HepG2 (cell line): ENCODE measurements around the gene SSBP1. TPM values are rescaled to one million over a fixed set of nuclear protein-coding genes. Genes with fewer than 3 reads are reported as not detected.

Experiments used
- ARNT ChIP-seq: fragments of 450-650 bp; IDR thresholded peaks from 2 replicates; pipeline ENCODE4 v1.6.1; 2017
- FOXA1 ChIP-seq, 2 experiments: fragments of 450-650 bp in 1 of 2; sonication (generic) in 1 of 2; formaldehyde crosslinking in 1 of 2; IDR thresholded peaks; 2 replicates each; pipeline versions ENCODE4 v1.4.0 to v1.6.1; 2016 to 2020; ENCODE audit warnings: missing genetic modification reagents in 1 of 2
- GZF1 ChIP-seq: sonication (generic); formaldehyde crosslinking; IDR thresholded peaks from 2 replicates; pipeline ENCODE4 v1.5.1; 2020; ENCODE audit warnings: mild to moderate bottlenecking, missing genetic modification reagents
- HDAC2 ChIP-seq: sonication (generic); formaldehyde crosslinking; IDR thresholded peaks from 2 replicates; pipeline ENCODE4 v1.4.0; 2020; ENCODE audit warnings: missing genetic modification reagents
- MAF1 ChIP-seq: sonication (generic); formaldehyde crosslinking; IDR thresholded peaks from 2 replicates; pipeline ENCODE4 v1.5.0; 2020; ENCODE audit warnings: missing genetic modification reagents, borderline replicate concordance
- MIXL1 ChIP-seq: IDR thresholded peaks from 2 replicates; pipeline ENCODE4 v1.6.1; 2016
- MTF1 ChIP-seq: sonication (generic); formaldehyde crosslinking; IDR thresholded peaks from 2 replicates; pipeline ENCODE4 v1.5.0; 2020; ENCODE audit warnings: missing genetic modification reagents
- RBFOX2 ChIP-seq: fragments of 200-400 bp; formaldehyde crosslinking; IDR thresholded peaks from 2 replicates; pipeline ENCODE4 v1.6.1; 2017; ENCODE audit warnings: low read depth, mild to moderate bottlenecking, low read length
- TGIF2 ChIP-seq: IDR thresholded peaks from 2 replicates; pipeline ENCODE4 v1.6.1; 2016; ENCODE audit warnings: control low read depth, missing compliant biosample characterization
- ZNF24 ChIP-seq: fragments of 450-650 bp; IDR thresholded peaks from 2 replicates; pipeline ENCODE4 v1.6.1; 2017; ENCODE audit warnings: antibody characterized with exemption, mild to moderate bottlenecking
- ZNF446 ChIP-seq: sonication (generic); formaldehyde crosslinking; IDR thresholded peaks from 2 replicates; pipeline ENCODE4 v1.5.0; 2020; ENCODE audit warnings: mild to moderate bottlenecking, missing genetic modification reagents
- ZNF768 ChIP-seq: sonication (generic); formaldehyde crosslinking; IDR thresholded peaks from 2 replicates; pipeline ENCODE4 v1.4.0; 2020; ENCODE audit warnings: missing genetic modification reagents
- polyA plus RNA-seq, 8 experiments: library from polyadenylated mRNA; depleted of rRNA in 3 of 8; stranded (reverse) in 7 of 8; unstranded in 1 of 8; fragments of >200 nt; fragmentation: Illumina TruSeq in 4 of 8; extraction: Trizol in 4 of 8; gene quantifications; 2 replicates each; pipeline versions ENCODE4 v1.2.1 to v1.2.3, GENCODE V29; 2011 to 2016; ENCODE audit warnings: low read depth in 4 of 8, missing spikeins in 1 of 8, mixed read lengths in 1 of 8; ENCODE audit not compliant: insufficient read depth in 1 of 8
- total RNA-seq, 5 experiments: library from RNA; depleted of rRNA; stranded (reverse); fragments of >200 nt; fragmentation: Illumina TruSeq; extraction: Trizol; gene quantifications; 2 replicates each; pipeline ENCODE4 v1.2.3, GENCODE V29; 2016; ENCODE audit warnings: low read depth in 1 of 5
- TF ChIP-seq, protein P1 (sequence below): sonication (generic); formaldehyde crosslinking; IDR thresholded peaks from 2 replicates; pipeline ENCODE4 v1.8.0; 2022; ENCODE audit warnings: missing genetic modification reagents, mild to moderate bottlenecking, inconsistent platforms, borderline replicate concordance
- TF ChIP-seq, protein P2 (sequence below): sonication (generic); formaldehyde crosslinking; IDR thresholded peaks from 2 replicates; pipeline ENCODE4 v1.8.0; 2022; ENCODE audit warnings: mild to moderate bottlenecking, missing genetic modification reagents, moderate library complexity
- TF ChIP-seq, protein P3 (sequence below): sonication (generic); formaldehyde crosslinking; IDR thresholded peaks from 2 replicates; pipeline ENCODE4 v1.4.0; 2020; ENCODE audit warnings: mild to moderate bottlenecking, missing genetic modification reagents
- TF ChIP-seq, protein P4 (sequence below): IDR thresholded peaks from 2 replicates; pipeline ENCODE4 v1.6.1; 2012; ENCODE audit warnings: inconsistent platforms
- TF ChIP-seq, protein P5 (sequence below): sonication (generic); formaldehyde crosslinking; IDR thresholded peaks from 2 replicates; pipeline ENCODE4 v1.4.0; 2020; ENCODE audit warnings: missing genetic modification reagents
- TF ChIP-seq, protein P6 (sequence below), 2 experiments: sonication (generic) in 1 of 2; formaldehyde crosslinking in 1 of 2; IDR thresholded peaks; 2 replicates each; pipeline versions ENCODE4 v1.4.0 to v1.6.1; 2018 to 2020; ENCODE audit warnings: missing genetic modification reagents in 2 of 2, borderline replicate concordance in 1 of 2, low read depth in 1 of 2, mild to moderate bottlenecking in 1 of 2, missing biosample characterization in 1 of 2
- TF ChIP-seq, protein P7 (sequence below): sonication (generic); formaldehyde crosslinking; IDR thresholded peaks from 2 replicates; pipeline ENCODE4 v1.4.0; 2020; ENCODE audit warnings: mild to moderate bottlenecking, missing genetic modification reagents
- TF ChIP-seq, protein P8 (sequence below): sonication (generic); formaldehyde crosslinking; IDR thresholded peaks from 2 replicates; pipeline ENCODE4 v1.9.0; 2021; ENCODE audit warnings: missing genetic modification reagents, mild to moderate bottlenecking, borderline replicate concordance

SSBP1 gene
- total and polyA plus RNA-seq, 2 of the 13 experiments (the other 11 are each of a cell fraction or from before 2014, with no cell fraction given), result 64.4 to 254 TPM

DNA sequence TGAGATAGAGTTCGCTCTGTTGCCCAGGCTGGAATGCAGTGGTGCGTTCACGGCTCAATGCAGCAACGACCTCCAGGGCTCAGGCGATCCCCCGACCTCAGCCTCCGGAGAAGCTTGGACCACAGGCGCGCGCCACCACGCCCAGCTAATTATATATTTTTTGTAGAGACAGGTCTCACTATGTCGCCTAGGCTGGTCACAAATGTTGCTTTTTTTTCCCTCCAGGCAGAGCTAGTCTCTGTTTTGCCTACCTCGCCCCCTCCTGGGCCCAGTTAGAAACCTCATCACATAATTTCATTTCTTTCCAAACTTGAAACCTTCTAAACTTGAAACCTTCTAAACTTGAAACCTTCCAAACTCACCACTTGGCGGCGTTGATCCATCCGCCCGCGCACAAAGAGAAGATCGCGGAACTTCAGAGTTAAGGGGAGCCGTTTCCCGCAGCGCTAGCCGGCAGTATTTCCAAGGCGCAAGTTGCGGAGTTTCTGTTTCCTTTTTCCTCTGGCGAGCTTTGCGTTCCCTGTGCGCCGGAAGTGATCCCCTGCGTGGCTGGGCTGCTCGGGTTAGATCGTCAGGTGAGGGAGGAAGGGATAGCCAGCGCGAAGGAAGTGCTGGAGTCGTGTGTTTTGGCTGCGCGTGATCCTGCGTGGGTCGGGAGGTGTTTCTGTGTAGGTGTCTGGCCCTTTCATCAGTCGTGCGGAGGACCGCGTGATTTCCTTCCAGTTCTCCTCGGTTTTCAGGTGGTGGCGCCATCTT, at the start of gene SSBP1 (continued):
- TF ChIP-seq, protein P1, sequence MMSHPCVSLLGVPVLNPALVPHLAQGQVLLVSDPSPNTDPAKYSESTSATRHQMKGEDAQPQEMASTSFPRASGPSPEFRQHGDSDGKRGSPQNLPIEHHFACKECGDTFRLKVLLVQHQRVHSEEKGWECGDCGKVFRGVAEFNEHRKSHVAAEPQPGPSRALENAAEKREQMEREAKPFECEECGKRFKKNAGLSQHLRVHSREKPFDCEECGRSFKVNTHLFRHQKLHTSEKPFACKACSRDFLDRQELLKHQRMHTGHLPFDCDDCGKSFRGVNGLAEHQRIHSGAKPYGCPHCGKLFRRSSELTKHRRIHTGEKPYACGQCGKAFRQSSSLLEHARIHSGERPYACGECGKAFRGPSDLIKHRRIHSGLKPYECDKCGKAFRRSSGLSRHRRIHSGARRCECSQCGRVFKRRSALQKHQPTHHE (CRISPR knock-in tag), result peak; percentile 65; the same call in 1 of the 2 replicates
- TF ChIP-seq RBFOX2 (peak; percentile 67), MTF1 (no peak), MIXL1 (CRISPR knock-in tag) (peak; percentile 87), ZNF446 (CRISPR knock-in tag) (no peak), ZNF768 (CRISPR knock-in tag) (peak; percentile 60; the same call in 1 of the 2 replicates), FOXA1 (IDR thresholded peaks at IDR 0.05) (no peak), FOXA1 (CRISPR knock-in tag; IDR thresholded peaks at IDR 0.05) (peak; percentile 51; the same call in 1 of the 2 replicates), ZNF24 (peak; percentile 68; the same call in 1 of the 2 replicates), ARNT (no peak), MAF1 (peak; percentile 90; the same call in 1 of the 2 replicates), HDAC2 (CRISPR knock-in tag) (peak; percentile 90), TGIF2 (CRISPR knock-in tag) (peak; percentile 60; the same call in 1 of the 2 replicates), GZF1 (CRISPR knock-in tag) (peak; percentile 83; the same call in 1 of the 2 replicates)
- TF ChIP-seq, protein P2, sequence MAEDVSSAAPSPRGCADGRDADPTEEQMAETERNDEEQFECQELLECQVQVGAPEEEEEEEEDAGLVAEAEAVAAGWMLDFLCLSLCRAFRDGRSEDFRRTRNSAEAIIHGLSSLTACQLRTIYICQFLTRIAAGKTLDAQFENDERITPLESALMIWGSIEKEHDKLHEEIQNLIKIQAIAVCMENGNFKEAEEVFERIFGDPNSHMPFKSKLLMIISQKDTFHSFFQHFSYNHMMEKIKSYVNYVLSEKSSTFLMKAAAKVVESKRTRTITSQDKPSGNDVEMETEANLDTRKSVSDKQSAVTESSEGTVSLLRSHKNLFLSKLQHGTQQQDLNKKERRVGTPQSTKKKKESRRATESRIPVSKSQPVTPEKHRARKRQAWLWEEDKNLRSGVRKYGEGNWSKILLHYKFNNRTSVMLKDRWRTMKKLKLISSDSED, result no peak
- TF ChIP-seq, protein P3, sequence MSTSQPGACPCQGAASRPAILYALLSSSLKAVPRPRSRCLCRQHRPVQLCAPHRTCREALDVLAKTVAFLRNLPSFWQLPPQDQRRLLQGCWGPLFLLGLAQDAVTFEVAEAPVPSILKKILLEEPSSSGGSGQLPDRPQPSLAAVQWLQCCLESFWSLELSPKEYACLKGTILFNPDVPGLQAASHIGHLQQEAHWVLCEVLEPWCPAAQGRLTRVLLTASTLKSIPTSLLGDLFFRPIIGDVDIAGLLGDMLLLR (CRISPR knock-in tag), result peak; percentile 55; the same call in 1 of the 2 replicates
- TF ChIP-seq, protein P4, sequence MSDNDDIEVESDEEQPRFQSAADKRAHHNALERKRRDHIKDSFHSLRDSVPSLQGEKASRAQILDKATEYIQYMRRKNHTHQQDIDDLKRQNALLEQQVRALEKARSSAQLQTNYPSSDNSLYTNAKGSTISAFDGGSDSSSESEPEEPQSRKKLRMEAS, result peak; percentile 89
- TF ChIP-seq, protein P5, sequence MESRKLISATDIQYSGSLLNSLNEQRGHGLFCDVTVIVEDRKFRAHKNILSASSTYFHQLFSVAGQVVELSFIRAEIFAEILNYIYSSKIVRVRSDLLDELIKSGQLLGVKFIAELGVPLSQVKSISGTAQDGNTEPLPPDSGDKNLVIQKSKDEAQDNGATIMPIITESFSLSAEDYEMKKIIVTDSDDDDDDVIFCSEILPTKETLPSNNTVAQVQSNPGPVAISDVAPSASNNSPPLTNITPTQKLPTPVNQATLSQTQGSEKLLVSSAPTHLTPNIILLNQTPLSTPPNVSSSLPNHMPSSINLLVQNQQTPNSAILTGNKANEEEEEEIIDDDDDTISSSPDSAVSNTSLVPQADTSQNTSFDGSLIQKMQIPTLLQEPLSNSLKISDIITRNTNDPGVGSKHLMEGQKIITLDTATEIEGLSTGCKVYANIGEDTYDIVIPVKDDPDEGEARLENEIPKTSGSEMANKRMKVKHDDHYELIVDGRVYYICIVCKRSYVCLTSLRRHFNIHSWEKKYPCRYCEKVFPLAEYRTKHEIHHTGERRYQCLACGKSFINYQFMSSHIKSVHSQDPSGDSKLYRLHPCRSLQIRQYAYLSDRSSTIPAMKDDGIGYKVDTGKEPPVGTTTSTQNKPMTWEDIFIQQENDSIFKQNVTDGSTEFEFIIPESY (CRISPR knock-in tag), result peak; percentile 77
- TF ChIP-seq, protein P6, sequence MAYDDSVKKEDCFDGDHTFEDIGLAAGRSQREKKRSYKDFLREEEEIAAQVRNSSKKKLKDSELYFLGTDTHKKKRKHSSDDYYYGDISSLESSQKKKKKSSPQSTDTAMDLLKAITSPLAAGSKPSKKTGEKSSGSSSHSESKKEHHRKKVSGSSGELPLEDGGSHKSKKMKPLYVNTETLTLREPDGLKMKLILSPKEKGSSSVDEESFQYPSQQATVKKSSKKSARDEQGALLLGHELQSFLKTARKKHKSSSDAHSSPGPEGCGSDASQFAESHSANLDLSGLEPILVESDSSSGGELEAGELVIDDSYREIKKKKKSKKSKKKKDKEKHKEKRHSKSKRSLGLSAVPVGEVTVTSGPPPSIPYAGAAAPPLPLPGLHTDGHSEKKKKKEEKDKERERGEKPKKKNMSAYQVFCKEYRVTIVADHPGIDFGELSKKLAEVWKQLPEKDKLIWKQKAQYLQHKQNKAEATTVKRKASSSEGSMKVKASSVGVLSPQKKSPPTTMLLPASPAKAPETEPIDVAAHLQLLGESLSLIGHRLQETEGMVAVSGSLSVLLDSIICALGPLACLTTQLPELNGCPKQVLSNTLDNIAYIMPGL (CRISPR knock-in tag; IDR thresholded peaks at IDR 0.05; ENCODE audit: borderline replicate concordance in 1 of 2, low read depth in 1 of 2), result peak; percentile 97 to 98
- TF ChIP-seq, protein P7, sequence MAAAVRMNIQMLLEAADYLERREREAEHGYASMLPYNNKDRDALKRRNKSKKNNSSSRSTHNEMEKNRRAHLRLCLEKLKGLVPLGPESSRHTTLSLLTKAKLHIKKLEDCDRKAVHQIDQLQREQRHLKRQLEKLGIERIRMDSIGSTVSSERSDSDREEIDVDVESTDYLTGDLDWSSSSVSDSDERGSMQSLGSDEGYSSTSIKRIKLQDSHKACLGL (CRISPR knock-in tag), result peak; percentile 81
- TF ChIP-seq, protein P8, sequence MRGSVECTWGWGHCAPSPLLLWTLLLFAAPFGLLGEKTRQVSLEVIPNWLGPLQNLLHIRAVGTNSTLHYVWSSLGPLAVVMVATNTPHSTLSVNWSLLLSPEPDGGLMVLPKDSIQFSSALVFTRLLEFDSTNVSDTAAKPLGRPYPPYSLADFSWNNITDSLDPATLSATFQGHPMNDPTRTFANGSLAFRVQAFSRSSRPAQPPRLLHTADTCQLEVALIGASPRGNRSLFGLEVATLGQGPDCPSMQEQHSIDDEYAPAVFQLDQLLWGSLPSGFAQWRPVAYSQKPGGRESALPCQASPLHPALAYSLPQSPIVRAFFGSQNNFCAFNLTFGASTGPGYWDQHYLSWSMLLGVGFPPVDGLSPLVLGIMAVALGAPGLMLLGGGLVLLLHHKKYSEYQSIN (CRISPR knock-in tag), result no peak
